MCF 10A (cell line): Measurements from ENCODE around the gene CREB3L2. TPM values are rescaled to one million over a fixed set of nuclear protein-coding genes. Genes with fewer than 3 reads are reported as not detected.

Source experiments
- BruUV-seq: library from RNA; stranded (reverse); fragments of 400-500 nt; replicated peaks from 2 replicates; lab custom pipeline; 2021; lab: Mats Ljungman, UMichigan
- CTCF ChIA-PET: fragments of 300-600 bp; sonication (Branson Sonifier 250); formaldehyde crosslinking; extraction: SDS; loops from one replicate; lab custom pipeline; 2021; ENCODE audit warnings: antibody characterized with exemption, inconsistent platforms; lab: Yijun Ruan, JAX
- POLR2A ChIA-PET: fragments of 300-600, 350-650 bp; sonication (Branson Sonifier 250); formaldehyde crosslinking; extraction: SDS; loops from one replicate; lab custom pipeline; 2020; ENCODE audit warnings: antibody characterized with exemption, inconsistent platforms; lab: Yijun Ruan, JAX
- DNase-seq: peaks from one replicate; pipeline ENCODE4 v3.0.0-alpha.2; 2018; ENCODE audit not compliant: unreplicated experiment
- H3K27ac Mint-ChIP-seq: one replicate; pipeline ENCODE4 v1.8.0; 2022; ENCODE audit warnings: mild to moderate bottlenecking, low read depth, mixed read lengths; ENCODE audit not compliant: unreplicated experiment
- H3K27me3 Mint-ChIP-seq: one replicate; pipeline ENCODE4 v1.8.0; 2022; ENCODE audit warnings: mixed read lengths; ENCODE audit not compliant: insufficient read depth, unreplicated experiment
- H3K36me3 Mint-ChIP-seq: one replicate; pipeline ENCODE4 v1.8.0; 2022; ENCODE audit warnings: mild to moderate bottlenecking, moderate library complexity, mixed read lengths; ENCODE audit not compliant: insufficient read depth, unreplicated experiment
- H3K4me1 Mint-ChIP-seq: one replicate; pipeline ENCODE4 v1.8.0; 2022; ENCODE audit warnings: mixed read lengths; ENCODE audit not compliant: insufficient read depth, unreplicated experiment
- H3K4me3 Mint-ChIP-seq: one replicate; pipeline ENCODE4 v1.8.0; 2022; ENCODE audit warnings: mild to moderate bottlenecking, moderate library complexity, mixed read lengths; ENCODE audit not compliant: unreplicated experiment
- H3K9me3 Mint-ChIP-seq: one replicate; pipeline ENCODE4 v1.8.0; 2022; ENCODE audit warnings: mixed read lengths; ENCODE audit not compliant: unreplicated experiment
- CTCF ChIP-seq: fragments of 200-600 bp; IDR thresholded peaks from one replicate; pipeline ENCODE4 v1.8.0; 2022; ENCODE audit warnings: antibody characterized with exemption, mild to moderate bottlenecking; ENCODE audit not compliant: unreplicated experiment
- intact Hi-C: fragments of 100-400 bp; cut with micrococcal nuclease; formaldehyde crosslinking; loops from 2 replicates; pipeline ENCODE4 v1.14.1; 2022
- total RNA-seq: library from RNA; stranded (reverse); gene quantifications from 2 replicates; pipeline ENCODE4 v1.2.3, GENCODE V29; 2022

The CREB3L2 gene
- total RNA-seq, 1 experiment from 2014 or later, result 74.2 TPM

DNA sequence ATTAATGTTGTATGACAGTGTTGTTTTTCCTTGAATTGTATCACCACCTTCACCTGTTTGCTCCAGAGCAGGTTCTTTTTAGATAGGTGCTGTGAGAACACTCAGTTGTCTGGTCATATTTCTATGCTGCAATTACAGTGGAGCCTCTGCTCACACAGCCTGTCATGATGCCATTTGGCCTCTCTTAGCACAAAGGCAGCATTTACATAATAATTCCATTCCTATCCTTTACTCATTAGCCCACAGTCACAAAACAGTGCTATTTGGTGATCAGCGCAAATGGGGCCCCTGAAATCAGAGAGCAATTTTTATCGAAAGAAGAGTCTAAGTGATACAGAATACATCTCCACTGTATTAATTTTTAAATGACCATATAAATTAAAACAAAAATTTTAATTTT lies 141.3 kb downstream of the CREB3L2 start:
- ChIA-PET POLR2A (no interaction called here), CTCF (no interaction called here)
- Mint-ChIP-seq H3K4me3 (no peak overlapping the region), H3K27ac (no peak overlapping the region), H3K9me3 (peaks cover 5% of the 10 kb centered on the region), H3K27me3 (no peaks in the 10 kb centered on the region), H3K4me1 (no peaks in the 10 kb centered on the region), H3K36me3 (peaks cover 40% of the 10 kb centered on the region)
- no peak for TF ChIP-seq CTCF
- no peak for DNase-seq
- no TSS peak for BruUV-seq
- intact Hi-C loops, result no loop called here

DNA sequence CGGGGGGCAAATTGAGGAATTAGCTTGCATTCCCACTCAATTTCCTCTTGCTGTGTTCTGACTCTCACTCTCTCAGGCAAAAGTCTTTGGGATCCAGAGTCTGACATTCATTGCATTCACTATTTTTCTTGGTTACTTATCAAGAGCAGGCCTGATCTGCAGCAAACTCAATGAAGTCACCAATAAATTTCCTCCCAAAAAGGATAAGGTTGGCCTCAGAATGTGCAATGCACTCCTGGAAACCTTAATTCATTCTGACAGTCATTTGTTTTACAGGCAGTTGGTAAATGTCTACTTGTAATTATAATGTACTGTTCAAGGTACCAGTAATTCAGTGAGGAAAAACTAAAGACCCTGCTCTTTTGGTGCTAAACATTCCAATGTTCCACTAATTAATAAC lies 148.8 kb downstream of the CREB3L2 start:
- TF ChIP-seq CTCF, result no peak
- H3K27me3 Mint-ChIP-seq, result no peaks in the 10 kb centered on the region
- intact Hi-C loops, result no loop called here
- no peak for DNase-seq
- H3K9me3 Mint-ChIP-seq, result no peaks in the 10 kb centered on the region
- H3K4me1 Mint-ChIP-seq, result no peaks in the 10 kb centered on the region
- CTCF ChIA-PET, result interaction anchor here (0.6 to 1.2 kb wide), 2 partner anchors 197 to 1176 kb away, joined by 3 to 4 read pairs; no protein-coding TSS in a partner anchor
- H3K27ac Mint-ChIP-seq, result no peak overlapping the region
- POLR2A ChIA-PET, result no interaction called here
- no peak overlapping the region for H3K4me3 Mint-ChIP-seq
- BruUV-seq, result no TSS peak
- peaks cover 10% of the 10 kb centered on the region for H3K36me3 Mint-ChIP-seq

GRCh38 chr7:137852108-137852507 lies 149.8 kb downstream of the CREB3L2 start:
- intact Hi-C loops, result no loop called here
- Mint-ChIP-seq H3K9me3 (no peaks in the 10 kb centered on the region), H3K27me3 (no peaks in the 10 kb centered on the region), H3K4me3 (no peak overlapping the region), H3K4me1 (no peaks in the 10 kb centered on the region), H3K36me3 (peaks cover 10% of the 10 kb centered on the region), H3K27ac (no peak overlapping the region)
- TF ChIP-seq CTCF, result no peak
- DNase-seq, result no peak
- POLR2A ChIA-PET, result no interaction called here
- no TSS peak for BruUV-seq
- CTCF ChIA-PET, result interaction anchor here (1.2 kb wide), 1 partner anchor 196 kb away, joined by 3 read pairs; no protein-coding TSS in a partner anchor

GRCh38 chr7:137850972-137851945 lies 150.6 kb downstream of the CREB3L2 start:
- H3K36me3 Mint-ChIP-seq, result peaks cover 6% of the 10 kb centered on the region
- no peak for TF ChIP-seq CTCF
- no peaks in the 10 kb centered on the region for H3K27me3 Mint-ChIP-seq
- intact Hi-C loops, result no loop called here
- no peak overlapping the region for H3K4me3 Mint-ChIP-seq
- H3K4me1 Mint-ChIP-seq, result no peaks in the 10 kb centered on the region
- POLR2A ChIA-PET, result interaction anchor here (0.6 kb wide), 1 partner anchor 16 kb away, joined by 3 read pairs; no protein-coding TSS in a partner anchor
- DNase-seq, result no peak
- H3K27ac Mint-ChIP-seq, result no peak overlapping the region
- CTCF ChIA-PET, result no interaction called here
- no peaks in the 10 kb centered on the region for H3K9me3 Mint-ChIP-seq
- BruUV-seq, result no TSS peak
